ENCODE data around the gene LAMA3.

DNA sequence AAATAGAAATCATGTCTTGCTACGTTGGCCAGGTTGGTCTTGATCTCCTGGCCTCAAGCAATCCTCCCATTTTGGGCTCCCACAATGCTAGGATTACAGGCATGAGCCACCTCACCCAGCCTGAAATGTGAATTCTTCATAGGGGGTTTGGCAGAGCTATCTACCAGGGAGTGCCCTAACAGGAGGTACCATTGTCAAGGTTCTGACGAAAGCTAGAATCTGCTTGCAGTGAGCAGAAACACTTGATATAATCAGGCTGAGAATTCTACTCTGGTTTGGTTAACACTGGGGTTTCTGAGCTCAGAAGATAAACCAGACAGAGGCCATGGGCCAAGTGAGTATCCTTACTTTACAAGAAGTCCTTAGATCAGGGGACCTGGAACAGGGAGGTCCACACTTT, 7.2 kb upstream of the LAMA3 start:
- TF ChIP-seq CTCF (IDR thresholded peaks at IDR 0.05; ENCODE audit: borderline replicate concordance, extremely low read depth, low read length, poor library complexity, severe bottlenecking) = no peak
- TF ChIP-seq EZH2 (IDR thresholded peaks at IDR 0.05; ENCODE audit: borderline replicate concordance, low read depth, low read length, severe bottlenecking) = no peak

Data from DND-41 (cell line).